Measurements from ENCODE around the gene ADAMTSL3. TPM values are rescaled to one million over a fixed set of nuclear protein-coding genes. Genes with fewer than 3 reads are reported as not detected.

Gene ADAMTSL3
- total and polyA plus RNA-seq, 7 experiments from 2014 or later = not detected

DNA sequence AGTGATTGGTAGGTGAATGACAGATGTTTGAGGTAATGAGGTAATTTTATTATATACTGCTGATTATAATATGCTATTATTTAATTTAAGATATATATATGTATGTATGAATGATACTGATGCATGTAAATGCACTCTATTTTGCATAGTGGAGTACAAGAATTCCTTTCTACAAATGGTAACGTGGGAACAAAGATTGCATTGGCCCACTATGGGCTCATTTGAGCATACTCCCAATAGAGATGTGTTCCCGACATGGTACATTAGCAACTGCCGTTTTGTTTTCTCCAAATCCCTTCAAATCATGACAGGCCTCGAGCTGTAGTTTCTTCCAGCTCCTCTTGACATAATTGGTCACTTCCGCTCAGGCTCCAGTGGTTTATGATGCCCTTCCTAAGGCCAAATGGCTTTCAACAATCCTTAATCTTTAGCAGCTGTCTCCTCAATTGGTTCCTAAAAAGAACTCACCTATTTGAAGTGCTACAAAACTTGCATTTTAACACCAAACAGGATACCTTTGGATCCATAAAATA is 266.1 kb downstream of the ADAMTSL3 start:
- no peak for ATAC-seq
- H3K4me3 Mint-ChIP-seq = no peak overlapping the region

DNA sequence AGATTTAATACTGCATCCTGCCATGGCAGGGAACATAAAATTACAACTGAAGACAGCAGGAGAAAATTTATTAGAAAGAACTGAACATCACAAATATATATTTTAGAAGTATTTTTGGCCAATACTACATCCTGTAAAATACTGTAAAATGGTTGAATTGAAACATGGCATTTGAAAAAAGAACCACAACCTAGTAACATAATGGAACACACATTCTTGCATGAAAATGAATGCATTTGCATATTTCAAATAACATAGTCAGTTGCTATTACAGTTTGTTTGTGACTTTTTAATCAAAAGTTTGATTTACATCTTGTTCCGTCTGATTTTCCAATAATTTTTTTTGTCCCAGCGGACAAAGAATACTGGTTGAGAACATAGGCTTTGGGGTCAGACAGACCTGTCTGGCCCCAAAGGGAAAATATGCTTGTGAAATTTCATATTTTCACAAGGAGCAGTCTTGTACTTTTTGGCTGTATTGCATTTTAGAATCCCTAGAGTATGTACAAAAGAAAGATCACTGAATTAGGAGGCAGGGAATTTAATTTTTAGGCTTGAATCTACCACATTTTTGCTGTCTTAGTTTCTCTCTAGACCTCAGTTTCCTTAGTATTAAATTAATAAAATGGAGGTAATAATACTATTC is 268.8 kb downstream of the ADAMTSL3 start:
- no peak overlapping the region for H3K4me3 Mint-ChIP-seq
- no peak overlapping the region for H3K27ac Mint-ChIP-seq
- ATAC-seq (no peak), DNase-seq (no peak)
- peaks cover 0 to 15% (median 0%) of the 10 kb centered on the region in 7 donors for H3K4me1 Mint-ChIP-seq
- H3K27me3 ChIP-seq (ENCODE audit: control insufficient read depth in 2 of 2, insufficient read depth in 2 of 2, low read length in 2 of 2) = peaks cover 0 to 3% of the 10 kb centered on the region in 2 donors
- CTCF ChIA-PET = no interaction called here
- no peaks in the 10 kb centered on the region for H3K4me1 ChIP-seq (ENCODE audit: control insufficient read depth in 2 of 2, insufficient read depth in 2 of 2, low read length in 2 of 2)
- H3K27ac ChIP-seq (ENCODE audit: low read depth, low read length) = no peak overlapping the region
- POLR2A ChIA-PET = no interaction called here
- no peaks in the 10 kb centered on the region for H3K36me3 ChIP-seq (ENCODE audit: control insufficient read depth in 2 of 3, insufficient read depth in 3 of 3, low read length in 3 of 3)
- H3K27me3 Mint-ChIP-seq = peaks cover 0 to 22% (median 5%) of the 10 kb centered on the region in 5 donors
- H3K4me3 ChIP-seq (ENCODE audit: low read length) = no peak overlapping the region
- no peaks in the 10 kb centered on the region for H3K9me3 ChIP-seq (ENCODE audit: control insufficient read depth in 2 of 3, low read length in 3 of 3)
- intact Hi-C loops (cut with micrococcal nuclease) = no loop called here
- peaks cover 0 to 12% (median 0%) of the 10 kb centered on the region in 11 donors for H3K9me3 Mint-ChIP-seq
- H3K36me3 Mint-ChIP-seq = peaks cover 0 to 3% (median 0%) of the 10 kb centered on the region in 5 donors

More for the DNA sequence above, 266.1 kb downstream of the ADAMTSL3 start:
- no peak overlapping the region for H3K27ac Mint-ChIP-seq
- H3K36me3 Mint-ChIP-seq = no peaks in the 10 kb centered on the region
- H3K27ac ChIP-seq (ENCODE audit: low read depth, low read length) = no peak overlapping the region
- intact Hi-C loops (cut with micrococcal nuclease) = no loop called here
- no peaks in the 10 kb centered on the region for H3K36me3 ChIP-seq (ENCODE audit: control insufficient read depth in 2 of 3, insufficient read depth in 3 of 3, low read length in 3 of 3)
- DNase-seq = no peak
- no peaks in the 10 kb centered on the region for H3K4me1 ChIP-seq (ENCODE audit: control insufficient read depth in 2 of 2, insufficient read depth in 2 of 2, low read length in 2 of 2)
- ChIA-PET POLR2A (no interaction called here), CTCF (no interaction called here)
- peaks cover 0 to 9% (median 0%) of the 10 kb centered on the region in 11 donors for H3K9me3 Mint-ChIP-seq
- peaks cover 0 to 21% (median 5%) of the 10 kb centered on the region in 5 donors for H3K27me3 Mint-ChIP-seq
- H3K4me3 ChIP-seq (ENCODE audit: low read length) = no peak overlapping the region
- H3K27me3 ChIP-seq (ENCODE audit: control insufficient read depth in 2 of 2, insufficient read depth in 2 of 2, low read length in 2 of 2) = peaks cover 0 to 3% of the 10 kb centered on the region in 2 donors
- peaks cover 0 to 12% (median 0%) of the 10 kb centered on the region in 7 donors for H3K4me1 Mint-ChIP-seq
- no peaks in the 10 kb centered on the region for H3K9me3 ChIP-seq (ENCODE audit: control insufficient read depth in 2 of 3, low read length in 3 of 3)

DNA sequence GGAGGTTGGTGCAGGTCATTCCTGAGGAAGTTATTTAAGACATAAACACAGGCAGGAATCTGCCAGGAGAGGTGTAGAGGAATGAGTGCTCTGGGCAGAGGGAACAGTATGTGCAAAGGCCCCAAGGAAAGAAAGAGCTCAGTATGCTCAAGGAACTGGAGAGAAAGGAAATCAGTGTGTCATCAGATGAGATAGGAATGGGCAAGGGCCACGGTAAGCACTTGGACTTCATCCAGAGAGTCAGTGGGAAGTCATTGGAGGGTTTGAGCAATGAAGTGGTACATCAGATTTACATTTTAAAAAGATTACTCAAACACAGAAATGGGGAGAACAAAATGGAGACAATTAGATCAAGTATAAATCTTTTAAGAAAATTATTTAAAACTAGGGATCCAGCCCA is 272.2 kb downstream of the ADAMTSL3 start:
- Mint-ChIP-seq H3K27me3 (peaks cover 0 to 28% (median 7%) of the 10 kb centered on the region in 5 donors), H3K27ac (no peak overlapping the region), H3K36me3 (peaks cover 0 to 3% (median 0%) of the 10 kb centered on the region in 5 donors), H3K4me3 (no peak overlapping the region), H3K4me1 (peaks cover 0 to 25% (median 0%) of the 10 kb centered on the region in 7 donors), H3K9me3 (peaks cover 0 to 9% (median 0%) of the 10 kb centered on the region in 11 donors)
- CTCF ChIA-PET = no interaction called here
- H3K36me3 ChIP-seq (ENCODE audit: control insufficient read depth in 2 of 3, insufficient read depth in 3 of 3, low read length in 3 of 3) = no peaks in the 10 kb centered on the region
- no peaks in the 10 kb centered on the region for H3K9me3 ChIP-seq (ENCODE audit: control insufficient read depth in 2 of 3, low read length in 3 of 3)
- no peaks in the 10 kb centered on the region for H3K4me1 ChIP-seq (ENCODE audit: control insufficient read depth in 2 of 2, insufficient read depth in 2 of 2, low read length in 2 of 2)
- no peak overlapping the region for H3K4me3 ChIP-seq (ENCODE audit: low read length)
- H3K27ac ChIP-seq (ENCODE audit: low read depth, low read length) = no peak overlapping the region
- POLR2A ChIA-PET = no interaction called here
- intact Hi-C loops (cut with micrococcal nuclease) = no loop called here
- H3K27me3 ChIP-seq (ENCODE audit: control insufficient read depth in 2 of 2, insufficient read depth in 2 of 2, low read length in 2 of 2) = no peaks in the 10 kb centered on the region
- DNase-seq = no peak
- ATAC-seq = no peak

DNA sequence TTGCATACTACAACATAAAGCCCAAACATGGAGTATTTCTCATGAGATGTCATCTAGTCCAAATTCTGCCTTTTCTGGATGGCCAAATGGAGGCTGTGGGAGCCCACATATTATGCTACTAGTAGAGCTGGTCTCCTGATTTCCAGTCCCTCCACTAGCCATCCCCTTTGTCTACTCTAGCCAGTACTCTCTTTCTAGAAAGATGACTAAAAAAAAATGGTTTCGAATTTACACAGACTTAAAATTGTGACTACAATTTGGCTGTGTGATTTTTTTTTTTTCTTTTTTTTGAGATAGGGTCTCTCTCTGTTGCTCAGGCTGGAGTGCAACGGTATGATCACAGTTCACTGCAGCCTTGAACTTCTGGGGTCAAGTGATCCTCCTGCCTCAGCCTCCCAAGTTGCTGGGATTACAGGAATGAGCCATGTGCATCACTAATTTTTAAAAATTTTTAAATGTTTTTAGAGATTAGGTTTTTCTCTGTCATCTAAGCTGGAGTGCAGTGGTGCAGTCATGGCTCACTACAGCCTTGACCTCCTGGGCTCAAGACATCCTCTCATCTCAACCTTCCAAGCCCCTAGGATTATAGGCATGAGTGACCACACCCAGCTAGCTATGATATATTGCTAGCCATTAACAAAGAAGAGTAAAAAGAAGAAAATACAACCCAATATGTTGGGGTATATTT is 273.9 kb downstream of the ADAMTSL3 start:
- ATAC-seq = no peak
- no peak overlapping the region for H3K27ac ChIP-seq (ENCODE audit: low read depth, low read length)
- H3K27me3 ChIP-seq (ENCODE audit: control insufficient read depth in 2 of 2, insufficient read depth in 2 of 2, low read length in 2 of 2) = no peaks in the 10 kb centered on the region
- H3K4me3 ChIP-seq (ENCODE audit: low read length) = no peak overlapping the region
- ChIA-PET CTCF (no interaction called here), POLR2A (no interaction called here)
- no peaks in the 10 kb centered on the region for H3K4me1 ChIP-seq (ENCODE audit: control insufficient read depth in 2 of 2, insufficient read depth in 2 of 2, low read length in 2 of 2)
- H3K4me3 Mint-ChIP-seq = peak overlapping the region in 1 of 10 donors; percentile 26
- no peak for DNase-seq
- H3K9me3 Mint-ChIP-seq = peaks cover 0 to 9% (median 2%) of the 10 kb centered on the region in 11 donors
- H3K4me1 Mint-ChIP-seq = peaks cover 0 to 25% (median 0%) of the 10 kb centered on the region in 7 donors
- no peaks in the 10 kb centered on the region for H3K36me3 ChIP-seq (ENCODE audit: control insufficient read depth in 2 of 3, insufficient read depth in 3 of 3, low read length in 3 of 3)
- peaks cover 3 to 28% (median 13%) of the 10 kb centered on the region in 5 donors for H3K27me3 Mint-ChIP-seq
- H3K9me3 ChIP-seq (ENCODE audit: control insufficient read depth in 2 of 3, low read length in 3 of 3) = no peaks in the 10 kb centered on the region
- H3K27ac Mint-ChIP-seq = peak overlapping the region in 1 of 9 donors; percentile 85
- H3K36me3 Mint-ChIP-seq = peaks cover 0 to 5% (median 0%) of the 10 kb centered on the region in 5 donors
- intact Hi-C loops (cut with micrococcal nuclease) = no loop called here

DNA sequence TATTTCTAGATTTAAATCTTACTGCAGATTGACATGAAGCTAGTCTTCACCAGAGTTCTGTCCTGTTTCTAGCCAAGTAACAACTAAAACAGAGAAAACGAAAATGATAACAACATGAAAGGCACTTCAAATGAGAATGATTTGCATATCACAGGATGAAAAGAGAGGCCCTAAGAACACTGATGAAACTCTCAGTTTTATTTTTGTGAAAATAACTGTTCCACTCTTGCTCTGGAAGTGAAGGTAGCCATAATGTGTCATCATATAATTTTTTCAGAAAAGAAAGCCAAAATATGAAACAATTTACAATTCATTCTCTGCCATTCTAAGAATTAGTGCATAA is 274.4 kb downstream of the ADAMTSL3 start:
- Mint-ChIP-seq H3K27ac (peak overlapping the region in 1 of 9 donors; percentile 85), H3K4me1 (peaks cover 0 to 25% (median 0%) of the 10 kb centered on the region in 7 donors), H3K36me3 (peaks cover 0 to 7% (median 0%) of the 10 kb centered on the region in 5 donors), H3K4me3 (peak overlapping the region in 1 of 10 donors; percentile 26), H3K27me3 (peaks cover 3 to 28% (median 13%) of the 10 kb centered on the region in 5 donors), H3K9me3 (peaks cover 0 to 12% (median 4%) of the 10 kb centered on the region in 11 donors)
- no peak overlapping the region for H3K27ac ChIP-seq (ENCODE audit: low read depth, low read length)
- DNase-seq = no peak
- ATAC-seq = no peak
- no peaks in the 10 kb centered on the region for H3K36me3 ChIP-seq (ENCODE audit: control insufficient read depth in 2 of 3, insufficient read depth in 3 of 3, low read length in 3 of 3)
- no peaks in the 10 kb centered on the region for H3K27me3 ChIP-seq (ENCODE audit: control insufficient read depth in 2 of 2, insufficient read depth in 2 of 2, low read length in 2 of 2)
- ChIA-PET CTCF (no interaction called here), POLR2A (no interaction called here)
- intact Hi-C loops (cut with micrococcal nuclease) = no loop called here
- H3K4me3 ChIP-seq (ENCODE audit: low read length) = no peak overlapping the region
- H3K9me3 ChIP-seq (ENCODE audit: control insufficient read depth in 2 of 3, low read length in 3 of 3) = no peaks in the 10 kb centered on the region
- no peaks in the 10 kb centered on the region for H3K4me1 ChIP-seq (ENCODE audit: control insufficient read depth in 2 of 2, insufficient read depth in 2 of 2, low read length in 2 of 2)

DNA sequence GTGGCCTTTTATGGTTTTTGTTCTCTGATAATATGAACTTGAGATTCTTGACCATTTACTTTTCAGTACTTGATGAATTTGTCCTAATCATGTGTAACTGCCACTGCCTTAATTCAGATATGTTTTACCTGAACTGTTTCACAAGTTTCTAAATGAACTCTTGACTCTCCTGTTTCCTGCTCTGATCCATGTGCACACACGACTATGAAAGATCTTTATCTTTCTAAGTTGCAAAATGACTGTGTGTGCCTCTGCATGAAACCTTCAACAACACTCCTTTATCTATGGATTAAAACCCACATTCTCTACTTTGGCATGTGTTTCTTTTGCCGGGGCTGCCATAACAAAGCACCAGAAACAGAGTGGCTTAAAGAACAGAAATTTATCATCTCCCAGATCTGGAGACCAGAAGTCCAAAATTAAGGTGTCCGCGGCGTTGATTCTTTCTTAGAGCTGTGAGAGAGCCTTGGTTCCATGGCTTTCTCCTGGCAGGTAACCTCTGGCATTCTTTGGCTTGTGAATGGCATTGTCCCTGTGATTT is 275.0 kb downstream of the ADAMTSL3 start:
- peak overlapping the region in 1 of 9 donors; percentile 68 for H3K27ac Mint-ChIP-seq
- no peak overlapping the region for H3K27ac ChIP-seq (ENCODE audit: low read depth, low read length)
- ATAC-seq = no peak
- no peak overlapping the region for H3K4me3 ChIP-seq (ENCODE audit: low read length)
- POLR2A ChIA-PET = no interaction called here
- no peaks in the 10 kb centered on the region for H3K4me1 ChIP-seq (ENCODE audit: control insufficient read depth in 2 of 2, insufficient read depth in 2 of 2, low read length in 2 of 2)
- H3K4me1 Mint-ChIP-seq = peaks cover 0 to 25% (median 0%) of the 10 kb centered on the region in 7 donors
- H3K27me3 ChIP-seq (ENCODE audit: control insufficient read depth in 2 of 2, insufficient read depth in 2 of 2, low read length in 2 of 2) = no peaks in the 10 kb centered on the region
- H3K9me3 ChIP-seq (ENCODE audit: control insufficient read depth in 2 of 3, low read length in 3 of 3) = no peaks in the 10 kb centered on the region
- no peaks in the 10 kb centered on the region for H3K36me3 ChIP-seq (ENCODE audit: control insufficient read depth in 2 of 3, insufficient read depth in 3 of 3, low read length in 3 of 3)
- H3K27me3 Mint-ChIP-seq = peaks cover 3 to 28% (median 13%) of the 10 kb centered on the region in 5 donors
- peaks cover 0 to 7% (median 0%) of the 10 kb centered on the region in 5 donors for H3K36me3 Mint-ChIP-seq
- H3K4me3 Mint-ChIP-seq = peak overlapping the region in 1 of 10 donors; percentile 54
- peaks cover 0 to 14% (median 4%) of the 10 kb centered on the region in 11 donors for H3K9me3 Mint-ChIP-seq
- intact Hi-C loops (cut with micrococcal nuclease) = no loop called here
- DNase-seq = no peak
- CTCF ChIA-PET = no interaction called here
